Measurements from ENCODE around the gene MZT2B.
"Not testable (repeated sequence)": the region's sequence is repeated elsewhere in the genome, so short reads cannot be mapped to it uniquely, and the experiment has no call there.

Gene MZT2B

DNA sequence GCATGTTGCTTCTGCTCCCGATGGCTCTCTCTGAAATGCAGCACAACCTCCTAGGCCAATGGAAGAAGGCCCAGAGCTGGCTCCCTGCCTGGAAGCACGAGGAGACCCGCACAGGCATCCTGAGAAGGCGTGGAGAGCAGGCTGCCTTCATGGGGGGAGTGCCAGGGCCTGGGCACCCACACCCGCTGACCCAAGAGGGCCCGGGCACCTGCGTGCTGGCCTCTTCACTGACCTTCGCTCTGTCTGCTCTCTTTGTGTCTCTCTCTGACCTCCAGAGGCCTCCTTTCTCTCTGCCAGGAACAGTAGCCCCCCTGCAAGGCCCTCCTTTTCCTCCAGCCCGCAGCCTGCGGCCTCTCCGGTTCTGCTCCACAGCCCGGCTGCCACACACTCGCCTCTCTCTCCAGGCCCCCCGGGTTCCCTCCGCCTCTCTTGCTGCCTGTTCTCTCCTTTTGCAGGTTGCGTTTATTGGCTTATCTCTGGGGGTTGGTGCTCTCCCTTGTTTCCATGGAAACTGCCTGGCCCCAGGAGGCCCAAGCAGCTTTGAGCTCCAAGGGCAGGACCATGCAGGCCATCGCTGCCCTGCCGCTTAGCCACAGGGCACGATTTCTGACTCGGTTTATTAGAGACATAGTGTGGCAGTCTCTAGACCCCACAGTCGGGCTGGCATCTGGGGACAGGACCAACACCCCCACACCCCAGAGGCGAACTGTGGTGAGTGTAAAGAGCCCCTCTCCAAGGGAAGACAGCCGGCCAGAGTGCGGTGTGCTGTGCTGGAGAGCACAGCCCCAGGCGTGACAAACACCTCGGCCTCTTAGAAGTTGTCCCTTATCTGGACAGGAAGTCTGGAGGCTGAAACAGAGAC, 1.7 kb downstream of the MZT2B start:
- ChIA-PET POLR2A (no interaction called here), CTCF (no interaction called here)
- DNase-seq (ENCODE audit: extremely low spot score), result no peak
- TF ChIP-seq CTCF (IDR thresholded peaks at IDR 0.05; ENCODE audit: control extremely low read depth, extremely low read depth, low read depth, missing control alignments), result no peak

GRCh38 chr2:130185436-130185835, 3.4 kb downstream of the MZT2B start:
- DNase-seq (ENCODE audit: extremely low spot score), result no peak
- POLR2A ChIA-PET, result interaction anchor here (1.2 kb wide), 1 partner anchor 1304 kb away, joined by 5 read pairs; no protein-coding TSS in a partner anchor
- CTCF ChIA-PET, result no interaction called here
- TF ChIP-seq CTCF (IDR thresholded peaks at IDR 0.05; ENCODE audit: control extremely low read depth, extremely low read depth, low read depth, missing control alignments), result no peak

DNA sequence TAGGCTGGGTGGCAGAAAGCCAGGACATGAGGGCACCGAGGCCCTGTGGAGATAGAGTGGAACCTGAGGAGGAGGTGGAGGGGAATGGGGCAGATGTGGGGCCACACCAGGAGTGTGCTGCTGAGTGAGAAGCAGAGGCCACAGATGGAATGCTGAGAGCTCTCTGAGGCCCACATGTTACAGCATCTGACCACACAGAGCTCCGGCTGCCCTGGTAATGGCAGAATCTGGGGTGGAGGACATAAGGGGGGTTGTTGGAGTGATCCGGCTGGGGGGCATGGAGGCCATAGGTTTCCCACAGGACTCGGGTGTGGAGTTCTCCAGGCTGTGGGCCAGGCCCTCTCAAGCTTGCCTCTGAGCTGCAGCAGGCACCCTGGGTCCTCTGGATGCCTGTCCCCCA, 3.8 kb downstream of the MZT2B start:
- ChIA-PET CTCF (no interaction called here), POLR2A (interaction anchor here (1.2 kb wide), 1 partner anchor 1303 kb away, joined by 5 read pairs; no protein-coding TSS in a partner anchor)
- no peak for TF ChIP-seq CTCF (IDR thresholded peaks at IDR 0.05; ENCODE audit: control extremely low read depth, extremely low read depth, low read depth, missing control alignments)
- DNase-seq (ENCODE audit: extremely low spot score), result no peak

GRCh38 chr2:130186391-130186790, 4.3 kb downstream of the MZT2B start:
- ChIA-PET POLR2A (interaction anchor here (1.2 kb wide), 2 partner anchors 1301 to 1303 kb away, joined by 5 to 6 read pairs; no protein-coding TSS in a partner anchor), CTCF (interaction anchor here (0.8 to 1.2 kb wide), 2 partner anchors 145 to 1301 kb away, joined by 3 read pairs; no protein-coding TSS in a partner anchor)
- no peak for DNase-seq (ENCODE audit: extremely low spot score)
- no peak for TF ChIP-seq CTCF (IDR thresholded peaks at IDR 0.05; ENCODE audit: control extremely low read depth, extremely low read depth, low read depth, missing control alignments)

DNA sequence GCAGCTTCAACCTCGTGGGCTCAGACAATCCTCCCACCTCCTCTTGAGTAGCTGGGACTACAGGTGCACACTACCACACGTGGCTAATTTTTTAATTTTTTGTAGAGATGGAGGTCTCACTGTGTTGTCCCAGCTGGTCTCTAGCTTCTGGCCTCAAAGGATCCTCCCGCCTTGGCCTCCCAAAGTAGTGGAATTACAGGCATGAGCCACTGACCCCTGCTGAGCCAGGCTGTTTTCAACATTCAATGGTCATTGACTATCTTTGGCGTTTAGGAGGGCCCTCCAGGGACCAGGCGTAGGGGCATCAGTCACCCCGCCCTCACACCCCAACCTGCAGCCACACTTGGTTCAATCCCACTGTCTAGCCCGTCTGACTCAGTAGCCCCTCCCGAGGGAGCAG, 5.2 kb downstream of the MZT2B start:
- ChIA-PET POLR2A (interaction anchor here (1.2 kb wide), 1 partner anchor 1300 kb away, joined by 6 read pairs; no protein-coding TSS in a partner anchor), CTCF (interaction anchor here (0.8 to 1.2 kb wide), 2 partner anchors 144 to 1300 kb away, joined by 3 read pairs; no protein-coding TSS in a partner anchor)
- no peak for TF ChIP-seq CTCF (IDR thresholded peaks at IDR 0.05; ENCODE audit: control extremely low read depth, extremely low read depth, low read depth, missing control alignments)
- no peak for DNase-seq (ENCODE audit: extremely low spot score)

GRCh38 chr2:130187859-130188792, 6.1 kb downstream of the MZT2B start:
- POLR2A ChIA-PET, result interaction anchor here (1.2 kb wide), 1 partner anchor 1299 kb away, joined by 6 read pairs; no protein-coding TSS in a partner anchor
- CTCF ChIA-PET; DNase-seq (ENCODE audit: extremely low spot score): not testable (repeated sequence)

- DNase-seq (ENCODE audit: extremely low spot score); CTCF ChIA-PET; POLR2A ChIA-PET: not testable (repeated sequence)
Measured at GRCh38 chr2:130188958-130189357, 6.9 kb downstream of the MZT2B start.

All from GM10248 (cell line).